Ascending aorta (tissue), 2 donors: Measurements from ENCODE around the gene LIPM. TPM values are rescaled to one million over a fixed set of nuclear protein-coding genes. Genes with fewer than 3 reads are reported as not detected.

Experiments
- DNase-seq, 2 donors: peaks; one replicate each; pipeline ENCODE4 v3.0.0-alpha.2; 2019; ENCODE audit warnings: low spot score in 2 of 2
- H3K27ac ChIP-seq, 2 donors: fragments of 200-600 bp; sonication (generic); one replicate each; pipeline ENCODE4 v1.5.1; 2016 to 2017; ENCODE audit warnings: mild to moderate bottlenecking in 1 of 2
- H3K27me3 ChIP-seq: fragments of 200-600 bp; sonication (generic); one replicate; pipeline ENCODE4 v1.5.1; 2017
- H3K36me3 ChIP-seq, 2 donors: fragments of 200-600 bp; sonication (generic); one replicate each; pipeline ENCODE4 v1.5.1; 2016
- H3K4me1 ChIP-seq, 2 donors: fragments of 200-600 bp; sonication (generic); one replicate each; pipeline ENCODE4 v1.5.1; 2016 to 2017; ENCODE audit warnings: mild to moderate bottlenecking in 1 of 2
- H3K4me3 ChIP-seq, 2 donors: fragments of 200-600 bp; sonication (generic); one replicate each; pipeline ENCODE4 v1.5.1; 2016 to 2017; ENCODE audit warnings: mild to moderate bottlenecking in 1 of 2
- H3K9me3 ChIP-seq, 2 donors: fragments of 200-600 bp; sonication (generic); one replicate each; pipeline ENCODE4 v1.5.1; 2016
- intact Hi-C: fragments of 100-400 bp; cut with DNase I; formaldehyde crosslinking; loops from one replicate; pipeline ENCODE4 v1.15.1; 2023
- total RNA-seq: library from RNA; depleted of rRNA; stranded (reverse); fragments of >200 nt; gene quantifications from one replicate; pipeline ENCODE4 v1.1.0, GENCODE V29; 2016
- TF ChIP-seq, protein P1 (sequence below), 3 experiments: fragments of 200-600 bp in 2 of 3; fragments of 450-650 bp in 1 of 3; sonication (generic) in 2 of 3; IDR thresholded peaks; one replicate each; pipeline ENCODE4 v1.5.1; 2016 to 2019; ENCODE audit warnings: antibody characterized with exemption in 3 of 3, mild to moderate bottlenecking in 1 of 3, moderate library complexity in 1 of 3

Gene LIPM
- total RNA-seq, 1 donor from 2014 or later: not detected

DNA sequence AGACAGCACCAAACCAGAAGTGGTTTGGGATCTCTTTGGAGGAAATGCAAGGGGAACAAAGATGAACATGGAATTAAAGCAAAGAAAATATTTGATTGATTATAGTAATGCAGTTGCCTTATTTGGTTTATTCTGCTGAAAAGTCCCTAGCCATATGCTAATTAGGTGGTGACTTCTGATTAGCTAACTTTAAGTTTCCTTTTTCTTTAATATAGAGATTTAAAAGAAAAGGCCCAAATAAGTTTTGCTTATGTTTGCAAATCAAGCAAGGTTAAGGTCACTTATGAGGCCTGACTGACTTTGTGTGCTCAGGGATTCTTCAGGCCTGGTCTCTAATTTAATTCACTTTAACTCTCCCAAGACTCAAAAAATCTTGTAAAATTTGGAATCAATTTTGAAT is 55.3 kb downstream of the LIPM start:
- H3K36me3 ChIP-seq: no peaks in the 10 kb centered on the region
- TF ChIP-seq, protein P1, sequence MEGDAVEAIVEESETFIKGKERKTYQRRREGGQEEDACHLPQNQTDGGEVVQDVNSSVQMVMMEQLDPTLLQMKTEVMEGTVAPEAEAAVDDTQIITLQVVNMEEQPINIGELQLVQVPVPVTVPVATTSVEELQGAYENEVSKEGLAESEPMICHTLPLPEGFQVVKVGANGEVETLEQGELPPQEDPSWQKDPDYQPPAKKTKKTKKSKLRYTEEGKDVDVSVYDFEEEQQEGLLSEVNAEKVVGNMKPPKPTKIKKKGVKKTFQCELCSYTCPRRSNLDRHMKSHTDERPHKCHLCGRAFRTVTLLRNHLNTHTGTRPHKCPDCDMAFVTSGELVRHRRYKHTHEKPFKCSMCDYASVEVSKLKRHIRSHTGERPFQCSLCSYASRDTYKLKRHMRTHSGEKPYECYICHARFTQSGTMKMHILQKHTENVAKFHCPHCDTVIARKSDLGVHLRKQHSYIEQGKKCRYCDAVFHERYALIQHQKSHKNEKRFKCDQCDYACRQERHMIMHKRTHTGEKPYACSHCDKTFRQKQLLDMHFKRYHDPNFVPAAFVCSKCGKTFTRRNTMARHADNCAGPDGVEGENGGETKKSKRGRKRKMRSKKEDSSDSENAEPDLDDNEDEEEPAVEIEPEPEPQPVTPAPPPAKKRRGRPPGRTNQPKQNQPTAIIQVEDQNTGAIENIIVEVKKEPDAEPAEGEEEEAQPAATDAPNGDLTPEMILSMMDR (IDR thresholded peaks at IDR 0.05): no peak
- H3K27me3 ChIP-seq: no peaks in the 10 kb centered on the region
- H3K4me3 ChIP-seq: no peak overlapping the region
- no peak for DNase-seq
- no peak overlapping the region for H3K27ac ChIP-seq
- intact Hi-C loops: no loop called here
- H3K9me3 ChIP-seq: no peaks in the 10 kb centered on the region
- no peaks in the 10 kb centered on the region for H3K4me1 ChIP-seq

DNA sequence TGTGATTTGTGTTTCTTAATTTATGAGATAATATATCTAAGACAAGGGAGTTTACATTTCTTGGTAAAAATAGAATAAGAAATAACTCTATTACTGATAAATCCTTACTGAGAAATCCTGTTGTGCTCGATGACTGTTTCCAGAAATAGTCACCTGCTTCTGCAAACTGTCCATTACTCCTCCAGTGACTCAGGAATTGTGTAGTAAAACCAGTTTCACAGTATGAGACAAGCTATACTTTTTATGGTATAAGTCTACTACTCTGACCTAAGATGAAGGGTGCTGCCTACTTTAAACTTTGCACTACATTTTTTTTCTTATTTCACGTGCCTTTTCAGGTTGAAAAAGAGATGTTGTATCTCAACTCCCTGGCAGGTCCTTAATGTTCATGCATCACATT is 56.0 kb downstream of the LIPM start:
- TF ChIP-seq, protein P1 (IDR thresholded peaks at IDR 0.05): no peak
- Histone ChIP-seq H3K4me3 (no peak overlapping the region), H3K4me1 (no peaks in the 10 kb centered on the region), H3K27me3 (no peaks in the 10 kb centered on the region), H3K27ac (no peak overlapping the region), H3K36me3 (no peaks in the 10 kb centered on the region), H3K9me3 (no peaks in the 10 kb centered on the region)
- intact Hi-C loops: no loop called here
- no peak for DNase-seq

DNA sequence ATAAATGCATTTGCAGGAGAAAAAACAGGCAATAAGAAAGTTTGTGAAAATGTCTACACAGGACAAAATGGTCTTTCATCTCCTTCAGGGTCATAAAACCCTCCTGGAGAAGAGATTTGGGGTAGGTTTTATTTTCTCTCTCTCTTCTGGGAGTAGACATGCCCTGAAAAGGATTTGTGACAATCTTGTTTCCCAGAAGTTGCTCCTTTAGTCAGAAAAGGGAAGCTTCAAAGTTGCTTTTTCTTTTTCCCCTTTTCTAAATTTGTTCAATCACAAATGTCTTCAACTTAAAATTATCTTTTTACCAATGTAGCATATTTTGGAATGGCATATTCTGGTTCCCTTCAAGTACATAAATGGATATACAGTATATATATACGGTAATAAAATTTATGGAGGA is 58.5 kb downstream of the LIPM start:
- TF ChIP-seq, protein P1 (IDR thresholded peaks at IDR 0.05): no peak
- no peaks in the 10 kb centered on the region for H3K4me1 ChIP-seq
- H3K27me3 ChIP-seq: no peaks in the 10 kb centered on the region
- intact Hi-C loops: no loop called here
- no peak for DNase-seq
- no peaks in the 10 kb centered on the region for H3K36me3 ChIP-seq
- no peak overlapping the region for H3K27ac ChIP-seq
- H3K9me3 ChIP-seq: no peaks in the 10 kb centered on the region
- no peak overlapping the region for H3K4me3 ChIP-seq

DNA sequence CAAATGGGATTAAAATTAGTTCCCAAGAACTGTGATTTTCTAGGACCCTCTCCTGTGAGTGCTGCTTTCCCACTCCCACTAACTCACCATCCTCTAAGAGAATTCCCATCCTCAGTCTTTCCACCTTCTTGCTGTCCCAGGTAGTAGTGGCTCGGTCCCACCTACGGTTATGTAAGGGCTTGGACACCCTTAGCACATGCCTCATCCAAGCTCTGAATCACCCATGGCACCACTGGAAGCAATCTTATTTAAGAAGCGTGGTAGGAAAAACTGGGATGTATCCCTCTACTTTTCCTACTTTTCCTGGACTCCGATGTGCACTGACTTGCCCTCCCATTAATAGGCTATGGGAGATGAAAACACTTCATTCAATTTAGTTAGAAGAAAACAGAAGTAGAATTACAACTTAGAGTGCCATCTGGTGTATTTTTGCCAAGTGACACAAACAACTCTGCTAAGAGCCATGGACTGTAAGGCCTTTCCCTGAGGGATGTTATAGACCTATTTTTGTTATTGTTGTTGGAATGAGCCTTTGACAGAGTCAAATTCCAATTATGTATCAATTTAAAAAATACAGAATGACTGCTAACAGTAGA is 62.8 kb downstream of the LIPM start:
- no peak for DNase-seq
- Histone ChIP-seq H3K4me3 (no peak overlapping the region), H3K4me1 (no peaks in the 10 kb centered on the region), H3K27me3 (no peaks in the 10 kb centered on the region), H3K36me3 (no peaks in the 10 kb centered on the region), H3K9me3 (no peaks in the 10 kb centered on the region), H3K27ac (no peak overlapping the region)
- intact Hi-C loops: no loop called here
- TF ChIP-seq, protein P1 (IDR thresholded peaks at IDR 0.05): no peak

DNA sequence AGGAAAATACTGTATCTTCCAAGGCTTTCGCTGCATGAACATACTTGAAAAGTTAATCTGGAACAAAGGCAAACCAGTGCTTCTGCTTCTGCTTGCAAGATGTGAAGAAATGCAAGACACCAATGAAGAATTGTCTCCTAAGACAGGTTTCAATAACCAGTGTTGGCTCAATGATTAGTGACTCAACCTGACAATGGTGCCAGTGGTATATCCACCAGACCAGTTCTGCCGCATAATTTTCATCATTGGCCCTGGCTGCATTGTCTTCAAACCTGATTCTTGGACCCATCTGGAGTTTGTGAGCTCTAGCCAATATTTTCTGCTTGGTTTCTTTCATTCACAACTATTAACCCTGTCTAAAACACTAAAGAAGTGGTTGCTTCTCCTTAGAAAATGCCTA is 63.9 kb downstream of the LIPM start:
- H3K4me1 ChIP-seq: no peaks in the 10 kb centered on the region
- TF ChIP-seq, protein P1 (IDR thresholded peaks at IDR 0.05): no peak
- H3K27me3 ChIP-seq: no peaks in the 10 kb centered on the region
- no peaks in the 10 kb centered on the region for H3K36me3 ChIP-seq
- DNase-seq: no peak
- no peak overlapping the region for H3K4me3 ChIP-seq
- intact Hi-C loops: no loop called here
- no peaks in the 10 kb centered on the region for H3K9me3 ChIP-seq
- no peak overlapping the region for H3K27ac ChIP-seq

DNA sequence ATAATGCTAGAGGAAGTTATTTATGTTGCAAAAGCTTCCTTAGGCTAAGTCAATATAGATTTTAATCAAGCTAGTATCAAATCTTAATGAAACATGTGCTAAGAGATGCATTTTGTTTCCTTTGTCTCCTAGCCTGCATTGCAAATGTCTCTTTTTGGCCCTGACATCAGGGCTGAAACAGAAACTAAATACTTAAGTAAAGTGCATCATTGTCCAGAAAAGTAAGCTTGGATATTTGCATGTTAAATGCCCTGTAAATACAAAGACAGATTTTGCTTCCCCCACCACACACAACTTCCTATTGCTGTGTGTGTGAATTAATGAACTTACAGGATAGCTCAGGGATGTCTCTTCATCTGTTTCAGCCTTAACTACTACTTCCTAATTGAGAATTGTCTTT is 67.6 kb downstream of the LIPM start:
- H3K4me3 ChIP-seq: no peak overlapping the region
- TF ChIP-seq, protein P1 (IDR thresholded peaks at IDR 0.05): no peak
- H3K36me3 ChIP-seq: no peaks in the 10 kb centered on the region
- no peak overlapping the region for H3K27ac ChIP-seq
- H3K4me1 ChIP-seq: no peaks in the 10 kb centered on the region
- no peaks in the 10 kb centered on the region for H3K27me3 ChIP-seq
- intact Hi-C loops: no loop called here
- DNase-seq: no peak
- no peaks in the 10 kb centered on the region for H3K9me3 ChIP-seq
